Calu3 (cell line): Measurements from ENCODE around the gene POLD2. TPM values are rescaled to one million over a fixed set of nuclear protein-coding genes. Genes with fewer than 3 reads are reported as not detected.

Source experiments
- BruUV-seq: library from RNA; stranded (reverse); fragments of 400-500 nt; replicated peaks from 2 replicates; lab custom pipeline; 2021; lab: Mats Ljungman, UMichigan
- CTCF ChIA-PET: fragments of 300-600 bp; sonication (Branson Sonifier 250); formaldehyde crosslinking; loops from one replicate; lab custom pipeline; 2022; ENCODE audit warnings: antibody characterized with exemption; lab: Charles Lee
- DNase-seq: peaks from one replicate; pipeline ENCODE4 v3.0.0; 2022
- H3K27ac Mint-ChIP-seq: one replicate; pipeline ENCODE4 v1.8.0; 2022; ENCODE audit warnings: mixed read lengths; ENCODE audit not compliant: unreplicated experiment
- H3K27me3 Mint-ChIP-seq: one replicate; pipeline ENCODE4 v1.8.0; 2022; ENCODE audit warnings: mixed read lengths; ENCODE audit not compliant: unreplicated experiment
- H3K36me3 Mint-ChIP-seq: one replicate; pipeline ENCODE4 v1.8.0; 2022; ENCODE audit warnings: mild to moderate bottlenecking, moderate library complexity, mixed read lengths; ENCODE audit not compliant: insufficient read depth, unreplicated experiment
- H3K4me1 Mint-ChIP-seq: one replicate; pipeline ENCODE4 v1.8.0; 2022; ENCODE audit warnings: mild to moderate bottlenecking, low read depth, mixed read lengths; ENCODE audit not compliant: unreplicated experiment
- H3K4me3 Mint-ChIP-seq: one replicate; pipeline ENCODE4 v1.8.0; 2022; ENCODE audit warnings: mild to moderate bottlenecking, low read depth, moderate library complexity, mixed read lengths; ENCODE audit not compliant: unreplicated experiment
- H3K9me3 Mint-ChIP-seq: one replicate; pipeline ENCODE4 v1.8.0; 2022; ENCODE audit warnings: low read depth, mixed read lengths; ENCODE audit not compliant: unreplicated experiment
- intact Hi-C: fragments of 100-400 bp; cut with micrococcal nuclease; formaldehyde crosslinking; loops from one replicate; pipeline ENCODE4 v1.10.0; 2022; ENCODE audit not compliant: unreplicated experiment
- total RNA-seq: library from RNA; stranded (reverse); gene quantifications from 2 replicates; pipeline ENCODE4 v1.2.3, GENCODE V29; 2022
- TF ChIP-seq, protein P1 (sequence below): fragments of 200-600 bp; IDR thresholded peaks from one replicate; pipeline ENCODE4 v1.8.0; 2022; ENCODE audit warnings: antibody characterized with exemption; ENCODE audit not compliant: unreplicated experiment

Gene POLD2
- total RNA-seq, 1 experiment from 2014 or later = 237 TPM

DNA sequence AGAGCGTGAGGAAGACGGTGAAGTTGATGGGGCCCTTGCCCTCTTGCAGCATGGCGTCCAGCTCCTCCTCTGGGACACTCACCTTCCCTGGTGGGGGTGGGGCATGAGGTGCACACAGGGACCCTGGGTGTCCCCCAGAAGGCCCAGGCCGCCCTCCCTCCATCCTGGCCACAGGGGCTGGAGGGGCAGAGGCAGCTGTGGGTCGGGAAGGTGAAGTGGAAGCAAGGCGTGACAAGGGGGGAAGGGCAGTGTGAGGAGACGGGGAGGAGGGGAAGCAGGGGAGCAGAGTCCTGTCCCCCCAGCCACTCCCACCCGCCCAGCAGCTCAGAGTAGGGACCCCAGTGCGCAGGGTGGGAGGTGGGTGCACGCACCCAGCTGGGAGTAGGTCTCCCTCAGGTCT is 17.0 kb upstream of the POLD2 start:
- peaks cover 77% of the 10 kb centered on the region for H3K27me3 Mint-ChIP-seq
- intact Hi-C loops = no loop called here
- no peaks in the 10 kb centered on the region for H3K9me3 Mint-ChIP-seq
- no TSS peak for BruUV-seq
- DNase-seq = no peak
- H3K4me1 Mint-ChIP-seq = no peaks in the 10 kb centered on the region
- TF ChIP-seq, protein P1, sequence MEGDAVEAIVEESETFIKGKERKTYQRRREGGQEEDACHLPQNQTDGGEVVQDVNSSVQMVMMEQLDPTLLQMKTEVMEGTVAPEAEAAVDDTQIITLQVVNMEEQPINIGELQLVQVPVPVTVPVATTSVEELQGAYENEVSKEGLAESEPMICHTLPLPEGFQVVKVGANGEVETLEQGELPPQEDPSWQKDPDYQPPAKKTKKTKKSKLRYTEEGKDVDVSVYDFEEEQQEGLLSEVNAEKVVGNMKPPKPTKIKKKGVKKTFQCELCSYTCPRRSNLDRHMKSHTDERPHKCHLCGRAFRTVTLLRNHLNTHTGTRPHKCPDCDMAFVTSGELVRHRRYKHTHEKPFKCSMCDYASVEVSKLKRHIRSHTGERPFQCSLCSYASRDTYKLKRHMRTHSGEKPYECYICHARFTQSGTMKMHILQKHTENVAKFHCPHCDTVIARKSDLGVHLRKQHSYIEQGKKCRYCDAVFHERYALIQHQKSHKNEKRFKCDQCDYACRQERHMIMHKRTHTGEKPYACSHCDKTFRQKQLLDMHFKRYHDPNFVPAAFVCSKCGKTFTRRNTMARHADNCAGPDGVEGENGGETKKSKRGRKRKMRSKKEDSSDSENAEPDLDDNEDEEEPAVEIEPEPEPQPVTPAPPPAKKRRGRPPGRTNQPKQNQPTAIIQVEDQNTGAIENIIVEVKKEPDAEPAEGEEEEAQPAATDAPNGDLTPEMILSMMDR = no peak
- H3K4me3 Mint-ChIP-seq = no peak overlapping the region
- CTCF ChIA-PET = no interaction called here
- H3K36me3 Mint-ChIP-seq = no peaks in the 10 kb centered on the region
- H3K27ac Mint-ChIP-seq = no peak overlapping the region

DNA sequence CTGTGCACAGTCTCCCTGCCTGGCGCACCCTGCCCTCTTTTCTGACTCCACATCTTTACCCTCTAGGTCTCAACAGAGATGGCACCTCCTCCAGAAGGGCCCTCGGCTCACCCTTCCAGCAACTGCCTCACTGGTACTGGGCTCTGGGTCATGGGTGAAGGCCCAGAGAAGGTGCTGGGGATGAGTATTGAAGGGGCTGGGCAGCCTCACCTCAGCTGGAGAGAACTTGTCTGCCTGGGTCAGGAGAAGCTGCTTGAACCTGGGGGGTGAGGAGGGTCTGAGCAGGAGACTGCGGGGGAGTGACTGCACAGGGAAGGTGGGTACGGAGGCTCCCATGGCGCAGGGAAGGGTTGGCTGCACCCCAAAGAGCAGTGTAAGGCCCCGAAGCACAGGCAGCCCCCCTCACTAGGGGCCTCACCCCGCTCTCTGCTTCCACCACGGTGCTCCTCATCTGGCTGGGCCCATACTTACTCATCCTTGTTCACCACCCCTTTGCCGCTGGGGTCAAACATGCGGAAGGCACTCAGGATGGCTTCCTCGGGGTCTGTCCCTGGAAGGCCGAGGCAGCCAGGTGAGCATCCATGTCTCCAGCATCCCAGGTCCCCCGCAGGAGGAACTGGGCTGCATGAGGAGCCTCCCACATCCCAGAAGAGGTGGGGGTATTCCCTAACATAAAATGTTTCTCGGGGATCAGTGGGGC is 16.1 kb upstream of the POLD2 start:
- H3K36me3 Mint-ChIP-seq = no peaks in the 10 kb centered on the region
- H3K9me3 Mint-ChIP-seq = no peaks in the 10 kb centered on the region
- CTCF ChIA-PET = no interaction called here
- peaks cover 77% of the 10 kb centered on the region for H3K27me3 Mint-ChIP-seq
- no peaks in the 10 kb centered on the region for H3K4me1 Mint-ChIP-seq
- H3K27ac Mint-ChIP-seq = no peak overlapping the region
- TF ChIP-seq, protein P1 = no peak
- no TSS peak for BruUV-seq
- DNase-seq = no peak
- intact Hi-C loops = no loop called here
- H3K4me3 Mint-ChIP-seq = no peak overlapping the region

- no peak for DNase-seq
- no TSS peak for BruUV-seq
- H3K4me1 Mint-ChIP-seq = no peaks in the 10 kb centered on the region
- H3K9me3 Mint-ChIP-seq = no peaks in the 10 kb centered on the region
- no peak overlapping the region for H3K27ac Mint-ChIP-seq
- H3K27me3 Mint-ChIP-seq = peaks cover 77% of the 10 kb centered on the region
- intact Hi-C loops = no loop called here
- H3K36me3 Mint-ChIP-seq = no peaks in the 10 kb centered on the region
- CTCF ChIA-PET = interaction anchor here (0.7 kb wide), 1 partner anchor 13 kb away, joined by 3 read pairs; no protein-coding TSS in a partner anchor
- H3K4me3 Mint-ChIP-seq = no peak overlapping the region
- TF ChIP-seq, protein P1 = no peak
Observed at GRCh38 chr7:44138698-44139097, 15.3 kb upstream of the POLD2 start.

- CTCF ChIA-PET = interaction anchor here (1.4 kb wide), 1 partner anchor 13 kb away, joined by 3 read pairs; the partner anchor contains the start of gene POLD2
- intact Hi-C loops = no loop called here
Observed at GRCh38 chr7:44136731-44137130, 13.4 kb upstream of the POLD2 start.

More at GRCh38 chr7:44136731-44137130, 13.4 kb upstream of the POLD2 start:
- peaks cover 87% of the 10 kb centered on the region for H3K27me3 Mint-ChIP-seq
- H3K27ac Mint-ChIP-seq = no peak overlapping the region
- no peak for DNase-seq
- H3K9me3 Mint-ChIP-seq = no peaks in the 10 kb centered on the region
- H3K36me3 Mint-ChIP-seq = no peaks in the 10 kb centered on the region
- H3K4me1 Mint-ChIP-seq = peaks cover 7% of the 10 kb centered on the region
- no peak overlapping the region for H3K4me3 Mint-ChIP-seq
- TF ChIP-seq, protein P1 = no peak
- no TSS peak for BruUV-seq
